DOHH2 (cell line): ENCODE data around the gene SIPA1L2.

Experiments used
- CTCF ChIP-seq: fragments of 200-600 bp; sonication (generic); IDR thresholded peaks from one replicate; pipeline ENCODE4 v1.5.1; 2014; ENCODE audit warnings: antibody characterized with exemption, mild to moderate bottlenecking, low read depth, low read length; ENCODE audit not compliant: poor library complexity, severe bottlenecking
- EZH2phosphoT487 ChIP-seq: fragments of 200-600 bp; sonication (generic); IDR thresholded peaks from 2 replicates; pipeline ENCODE4 v1.6.1; 2017; ENCODE audit warnings: borderline replicate concordance, mild to moderate bottlenecking, antibody characterized with exemption, low read length, moderate library complexity, mixed read lengths

DNA sequence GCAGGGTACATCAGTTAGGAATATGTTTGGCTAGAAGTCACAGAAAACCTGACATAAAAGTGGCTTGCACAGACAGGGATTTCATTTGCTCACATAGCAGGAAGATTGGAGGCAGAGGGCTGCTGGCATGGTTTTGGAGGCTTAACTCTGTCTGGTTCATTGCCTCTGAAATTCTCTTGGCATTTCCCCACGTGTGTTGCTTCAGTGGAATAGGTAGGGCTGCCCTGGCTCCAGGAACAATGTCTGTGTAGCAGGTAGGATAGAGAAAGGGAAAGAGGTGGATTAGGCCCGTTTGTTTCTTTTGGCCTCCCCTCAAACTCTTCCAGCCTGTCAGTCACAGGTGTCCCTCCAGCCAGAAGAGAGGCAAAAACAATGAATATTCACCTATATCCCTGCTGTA is 20.5 kb upstream of the SIPA1L2 start:
- TF ChIP-seq CTCF (no peak), EZH2phosphoT487 (no peak)
